T-cell (primary cell): ENCODE data around the gene DYNC2LI1. TPM values are rescaled to one million over a fixed set of nuclear protein-coding genes. Genes with fewer than 3 reads are reported as not detected.

Source experiments
- ATAC-seq, 4 experiments: fragments of 200-7000 bp in 3 of 4; fragments of 150-1000 bp in 1 of 4; cut with Tn5 transposase; replicated peaks in 1 of 4; 1 replicate in 3 of 4; 2 replicates in 1 of 4; pipeline ENCODE4 v1.10.0; 2021; ENCODE audit warnings: moderate library complexity in 3 of 4, mild to moderate bottlenecking in 2 of 4, moderate number of reproducible peaks in 1 of 4
- CTCF ChIA-PET, 2 donors: fragments of 300-600 bp; sonication (Branson Sonifier 250); formaldehyde crosslinking; loops; one replicate each; lab custom pipeline; 2022; ENCODE audit warnings: antibody characterized with exemption in 2 of 2; lab: Charles Lee
- POLR2A ChIA-PET, 2 donors: fragments of 300-600 bp; sonication (Branson Sonifier 250); formaldehyde crosslinking; loops; one replicate each; lab custom pipeline; 2022; ENCODE audit warnings: antibody characterized with exemption in 2 of 2; lab: Charles Lee
- DNase-seq, 35 experiments: peaks; one replicate each; pipeline versions ENCODE4 v3.0.0 to v3.0.0-alpha.2; 2013 to 2023
- H3K27ac ChIP-seq: one replicate; pipeline ENCODE4 v1.5.1; 2013; ENCODE audit warnings: low read length
- H3K27me3 ChIP-seq, 2 experiments: replicated peaks in 1 of 2; 1 replicate in 1 of 2; 2 replicates in 1 of 2; pipeline versions ENCODE4 v1.6.1 to v1.7.0; 2013; ENCODE audit warnings: low read length in 1 of 2, mixed read lengths in 1 of 2; ENCODE audit not compliant: control insufficient read depth in 2 of 2, insufficient read depth in 2 of 2; ENCODE audit errors: extremely low read depth in 1 of 2
- H3K36me3 ChIP-seq, 2 donors: 1 replicate in 1 of 2; 2 replicates in 1 of 2; pipeline versions ENCODE4 v1.6.1 to v1.7.0; 2013; ENCODE audit warnings: low read length in 1 of 2; ENCODE audit not compliant: control insufficient read depth in 2 of 2, insufficient read depth in 1 of 2; ENCODE audit errors: extremely low read depth in 1 of 2
- H3K4me1 ChIP-seq, 2 experiments: 1 replicate in 1 of 2; 2 replicates in 1 of 2; pipeline versions ENCODE4 v1.6.1 to v1.7.0; 2013; ENCODE audit warnings: low read length in 2 of 2, mixed read lengths in 1 of 2; ENCODE audit not compliant: insufficient read depth in 2 of 2, control insufficient read depth in 1 of 2; ENCODE audit errors: extremely low read depth in 1 of 2
- H3K4me3 ChIP-seq, 2 donors: 1 replicate in 1 of 2; 2 replicates in 1 of 2; pipeline versions ENCODE4 v1.5.1 to v1.7.0; 2013; ENCODE audit warnings: mild to moderate bottlenecking in 2 of 2, low read length in 1 of 2, moderate library complexity in 1 of 2; ENCODE audit not compliant: control insufficient read depth in 1 of 2; ENCODE audit errors: extremely low read depth in 1 of 2
- H3K9me3 ChIP-seq: 2 replicates; pipeline ENCODE4 v1.7.0; 2013
- H3K27ac Mint-ChIP-seq, 2 donors: one replicate each; pipeline ENCODE4 v1.8.0; 2020 to 2021; ENCODE audit warnings: mild to moderate bottlenecking in 2 of 2, mixed read lengths in 2 of 2
- H3K27me3 Mint-ChIP-seq, 2 donors: one replicate each; pipeline ENCODE4 v1.8.0; 2021 to 2022; ENCODE audit warnings: mixed read lengths in 2 of 2
- H3K36me3 Mint-ChIP-seq: one replicate; pipeline ENCODE4 v1.8.0; 2021; ENCODE audit warnings: mixed read lengths
- H3K4me1 Mint-ChIP-seq, 3 donors: one replicate each; pipeline ENCODE4 v1.8.0; 2020 to 2022; ENCODE audit warnings: mixed read lengths in 3 of 3, mild to moderate bottlenecking in 1 of 3
- H3K4me3 Mint-ChIP-seq, 3 donors: one replicate each; pipeline ENCODE4 v1.8.0; 2020 to 2022; ENCODE audit warnings: mild to moderate bottlenecking in 3 of 3, mixed read lengths in 3 of 3, moderate library complexity in 3 of 3
- H3K9me3 Mint-ChIP-seq, 3 donors: one replicate each; pipeline ENCODE4 v1.8.0; 2020 to 2022; ENCODE audit warnings: mixed read lengths in 3 of 3
- WGBS: methylation state at CpG from one replicate; pipeline ENCODE4 v1.1.5; 2013; ENCODE audit warnings: missing lambda C conversion rate; ENCODE audit not compliant: insufficient coverage; 5-methylcytosine and 5-hydroxymethylcytosine counted together
- total RNA-seq, 35 experiments: library from RNA in 6 of 35; stranded (reverse) in 6 of 35; fragments of 120-200 nt in 1 of 35; gene quantifications; one replicate each; pipeline versions ENCODE4 v1.2.1 to v1.2.4 and lab custom pipeline; 2013 to 2026

DYNC2LI1 gene
- total RNA-seq, 5 donors from 2014 or later (not counting 1 experiment from before 2014, with no cell fraction given), result 2.4 to 4.7 (median 3.7) TPM

- H3K36me3 Mint-ChIP-seq, result peaks cover 24% of the 10 kb centered on the region
- Histone ChIP-seq H3K27me3 (no peaks in the 10 kb centered on the region), H3K4me1 (no peaks in the 10 kb centered on the region), H3K27ac (no peak overlapping the region), H3K9me3 (no peaks in the 10 kb centered on the region), H3K36me3 (no peaks in the 10 kb centered on the region), H3K4me3 (no peak overlapping the region)
- no peak overlapping the region for H3K4me3 Mint-ChIP-seq
- CTCF ChIA-PET, result no interaction called here
- POLR2A ChIA-PET, result no interaction called here
- no peak for DNase-seq
- no peaks in the 10 kb centered on the region for H3K27me3 Mint-ChIP-seq
- H3K27ac Mint-ChIP-seq, result no peak overlapping the region
- ATAC-seq, result no peak
- no peaks in the 10 kb centered on the region for H3K4me1 Mint-ChIP-seq
- no peaks in the 10 kb centered on the region for H3K9me3 Mint-ChIP-seq
These were observed 27.1 kb downstream of the DYNC2LI1 start for GRCh38 chr2:43800894-43801293.

- ATAC-seq (no peak), DNase-seq (no peak)
- Mint-ChIP-seq H3K36me3 (peaks cover 24% of the 10 kb centered on the region), H3K27ac (no peak overlapping the region), H3K4me3 (no peak overlapping the region), H3K9me3 (no peaks in the 10 kb centered on the region), H3K4me1 (no peaks in the 10 kb centered on the region), H3K27me3 (no peaks in the 10 kb centered on the region)
- ChIA-PET CTCF (no interaction called here), POLR2A (interaction anchor here in 1 of 2 donors (0.6 kb wide), 1 partner anchor 20 kb away, joined by 4 read pairs; no protein-coding TSS in a partner anchor)
- H3K4me1 ChIP-seq, result no peaks in the 10 kb centered on the region
- H3K9me3 ChIP-seq, result no peaks in the 10 kb centered on the region
- no peak overlapping the region for H3K27ac ChIP-seq
- no peak overlapping the region for H3K4me3 ChIP-seq
- WGBS, result no CpG with 5 or more reads among the region's 2 CpGs
- H3K27me3 ChIP-seq, result no peaks in the 10 kb centered on the region
- no peaks in the 10 kb centered on the region for H3K36me3 ChIP-seq
These were observed 28.3 kb downstream of the DYNC2LI1 start for GRCh38 chr2:43802135-43802534.

GRCh38 chr2:43803113-43803512 is 29.3 kb downstream of the DYNC2LI1 start:
- H3K9me3 Mint-ChIP-seq, result no peaks in the 10 kb centered on the region
- ATAC-seq (no peak), DNase-seq (no peak)
- H3K4me1 ChIP-seq, result no peaks in the 10 kb centered on the region
- H3K27me3 Mint-ChIP-seq, result no peaks in the 10 kb centered on the region
- POLR2A ChIA-PET, result no interaction called here
- WGBS, result no CpG with 5 or more reads among the region's 1 CpG
- no peaks in the 10 kb centered on the region for H3K9me3 ChIP-seq
- no peaks in the 10 kb centered on the region for H3K4me1 Mint-ChIP-seq
- H3K27ac Mint-ChIP-seq, result no peak overlapping the region
- no peaks in the 10 kb centered on the region for H3K27me3 ChIP-seq
- no peak overlapping the region for H3K4me3 ChIP-seq
- peaks cover 24% of the 10 kb centered on the region for H3K36me3 Mint-ChIP-seq
- H3K27ac ChIP-seq, result no peak overlapping the region
- CTCF ChIA-PET, result no interaction called here
- H3K4me3 Mint-ChIP-seq, result no peak overlapping the region
- H3K36me3 ChIP-seq, result no peaks in the 10 kb centered on the region

DNA sequence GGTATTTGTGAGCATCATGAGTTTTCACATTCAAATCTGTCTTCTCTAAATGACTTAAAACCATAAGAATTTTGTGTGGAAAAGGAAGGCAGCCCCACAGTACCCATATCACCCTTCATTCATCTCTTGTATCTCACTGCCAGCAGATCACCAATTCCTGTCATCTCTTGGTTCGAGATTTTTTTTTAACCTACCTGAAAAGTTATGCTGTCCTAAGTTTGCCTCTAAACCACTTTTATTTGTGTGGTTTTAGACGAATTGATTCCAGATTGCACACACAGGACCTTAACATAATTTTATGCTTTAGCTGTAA is 32.8 kb downstream of the DYNC2LI1 start:
- no peaks in the 10 kb centered on the region for H3K27me3 Mint-ChIP-seq
- H3K27ac Mint-ChIP-seq, result no peak overlapping the region
- H3K36me3 Mint-ChIP-seq, result peaks cover 24% of the 10 kb centered on the region
- H3K9me3 ChIP-seq, result no peaks in the 10 kb centered on the region
- ATAC-seq (no peak), DNase-seq (no peak)
- H3K27ac ChIP-seq, result no peak overlapping the region
- no peaks in the 10 kb centered on the region for H3K27me3 ChIP-seq
- H3K36me3 ChIP-seq, result no peaks in the 10 kb centered on the region
- no peak overlapping the region for H3K4me3 ChIP-seq
- CTCF ChIA-PET, result no interaction called here
- H3K9me3 Mint-ChIP-seq, result no peaks in the 10 kb centered on the region
- no CpG with 5 or more reads among the region's 2 CpGs for WGBS
- no peak overlapping the region for H3K4me3 Mint-ChIP-seq
- POLR2A ChIA-PET, result no interaction called here
- H3K4me1 ChIP-seq, result no peaks in the 10 kb centered on the region
- H3K4me1 Mint-ChIP-seq, result no peaks in the 10 kb centered on the region

DNA sequence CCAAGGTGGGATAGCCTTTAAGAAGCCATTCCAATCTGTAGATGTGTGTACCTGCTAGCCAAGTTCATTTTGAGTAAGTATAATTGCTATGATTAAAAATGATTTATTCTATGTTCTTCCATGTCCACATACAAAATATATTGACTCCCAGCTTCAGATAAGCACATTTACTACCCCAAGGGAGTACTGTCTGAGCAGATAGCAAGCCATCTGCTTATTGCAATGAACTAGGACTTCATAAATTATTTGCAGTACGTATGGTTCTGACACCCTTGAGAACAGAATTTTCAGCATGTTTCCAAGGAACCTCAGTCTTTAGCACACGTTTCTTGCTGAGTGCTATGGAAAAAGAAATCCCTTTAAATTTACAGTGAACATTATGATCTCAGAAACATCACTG is 36.6 kb downstream of the DYNC2LI1 start:
- H3K27ac ChIP-seq, result no peak overlapping the region
- H3K4me1 Mint-ChIP-seq, result no peaks in the 10 kb centered on the region
- WGBS, result no CpG with 5 or more reads among the region's 2 CpGs
- POLR2A ChIA-PET, result no interaction called here
- no peaks in the 10 kb centered on the region for H3K27me3 Mint-ChIP-seq
- H3K9me3 Mint-ChIP-seq, result no peaks in the 10 kb centered on the region
- H3K9me3 ChIP-seq, result no peaks in the 10 kb centered on the region
- H3K27me3 ChIP-seq, result no peaks in the 10 kb centered on the region
- no peak overlapping the region for H3K27ac Mint-ChIP-seq
- no peaks in the 10 kb centered on the region for H3K36me3 ChIP-seq
- peaks cover 13% of the 10 kb centered on the region for H3K36me3 Mint-ChIP-seq
- no peak for ATAC-seq
- H3K4me3 Mint-ChIP-seq, result no peak overlapping the region
- CTCF ChIA-PET, result no interaction called here
- DNase-seq, result no peak
- no peaks in the 10 kb centered on the region for H3K4me1 ChIP-seq
- no peak overlapping the region for H3K4me3 ChIP-seq

GRCh38 chr2:43810888-43811287 is 37.0 kb downstream of the DYNC2LI1 start:
- Mint-ChIP-seq H3K36me3 (peaks cover 11% of the 10 kb centered on the region), H3K4me1 (no peaks in the 10 kb centered on the region), H3K4me3 (no peak overlapping the region), H3K9me3 (no peaks in the 10 kb centered on the region), H3K27ac (no peak overlapping the region), H3K27me3 (no peaks in the 10 kb centered on the region)
- Histone ChIP-seq H3K4me3 (no peak overlapping the region), H3K36me3 (no peaks in the 10 kb centered on the region), H3K4me1 (no peaks in the 10 kb centered on the region), H3K9me3 (no peaks in the 10 kb centered on the region), H3K27me3 (no peaks in the 10 kb centered on the region), H3K27ac (no peak overlapping the region)
- ChIA-PET CTCF (no interaction called here), POLR2A (interaction anchor here in 1 of 2 donors (0.6 kb wide), 1 partner anchor 15 kb away, joined by 6 read pairs; no protein-coding TSS in a partner anchor)
- ATAC-seq (no peak), DNase-seq (no peak)
- WGBS, result no CpG with 5 or more reads among the region's 1 CpG

- Histone ChIP-seq H3K4me3 (no peak overlapping the region), H3K4me1 (no peaks in the 10 kb centered on the region), H3K36me3 (no peaks in the 10 kb centered on the region), H3K9me3 (no peaks in the 10 kb centered on the region), H3K27ac (no peak overlapping the region), H3K27me3 (no peaks in the 10 kb centered on the region)
- WGBS, result no CpG with 5 or more reads among the region's 2 CpGs
- DNase-seq (no peak), ATAC-seq (no peak)
- Mint-ChIP-seq H3K9me3 (no peaks in the 10 kb centered on the region), H3K36me3 (peaks cover 3% of the 10 kb centered on the region), H3K4me1 (no peaks in the 10 kb centered on the region), H3K27ac (no peak overlapping the region), H3K27me3 (no peaks in the 10 kb centered on the region), H3K4me3 (no peak overlapping the region)
- ChIA-PET POLR2A (interaction anchor here in 1 of 2 donors (0.6 kb wide), 1 partner anchor 30 kb away, joined by 3 read pairs; no protein-coding TSS in a partner anchor), CTCF (interaction anchor here in 1 of 2 donors (0.6 kb wide), 1 partner anchor 934 kb away, joined by 4 read pairs; no protein-coding TSS in a partner anchor)
These were observed 38.2 kb downstream of the DYNC2LI1 start for GRCh38 chr2:43812006-43812405.
